ENCODE results near the gene SPOCK2.

- TF ChIP-seq EP300 (IDR thresholded peaks at IDR 0.05) (no peak), CTCF (IDR thresholded peaks at IDR 0.05) (no peak), POLR2A (IDR thresholded peaks at IDR 0.05) (no peak)
These were observed 79.3 kb downstream of the SPOCK2 start for GRCh38 chr10:72009051-72009424.
